ENCODE data around the gene MPZL2. TPM values are rescaled to one million over a fixed set of nuclear protein-coding genes. Genes with fewer than 3 reads are reported as not detected.

MPZL2 gene
- total and polyA plus RNA-seq, 9 of the 15 experiments (the other 6 are each of a cell fraction or from before 2014, with no cell fraction given): 0.09 to 0.28 (median 0.18) TPM; not detected in 2

GRCh38 chr11:118212131-118212725, 51.9 kb downstream of the MPZL2 start (continued):
- TF ChIP-seq PRDM10 (IDR thresholded peaks at IDR 0.05; ENCODE audit: partially characterized antibody): no peak
- TF ChIP-seq CEBPB (tag; IDR thresholded peaks at IDR 0.05): peak; percentile 85
- 0 out of 2 replicates have a peak, but pooled peaks have one; percentile 11 for TF ChIP-seq CBFA2T3 (IDR thresholded peaks at IDR 0.05)
- no peak for TF ChIP-seq CEBPG (CRISPR knock-in tag; IDR thresholded peaks at IDR 0.05)
- peak in 1 of 2 experiments; percentile 62; a peak in 2 of 4 replicates for TF ChIP-seq CEBPG (tag; conservative IDR thresholded peaks at IDR 0.05 in 1 of 2, IDR thresholded peaks at IDR 0.05 in 1 of 2)

DNA sequence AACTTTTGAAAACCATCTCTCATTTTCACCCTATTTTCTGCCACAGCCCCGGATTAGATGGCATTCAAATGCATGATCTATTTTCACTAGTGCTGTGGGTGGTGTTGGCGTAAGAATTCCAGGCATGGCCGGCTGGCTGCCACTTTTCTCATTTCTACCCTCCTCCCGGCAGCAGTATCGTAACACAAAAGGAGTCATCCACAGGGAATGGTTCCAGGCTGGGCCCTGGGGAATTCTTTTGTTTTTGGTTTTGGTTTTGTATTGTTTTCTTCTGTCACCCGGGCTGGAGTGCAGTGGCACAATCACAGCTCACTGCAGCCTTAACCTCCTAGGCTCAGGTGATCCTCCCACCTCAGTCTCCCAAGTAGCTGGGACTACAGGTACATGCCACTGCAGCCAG, 53.1 kb downstream of the MPZL2 start:
- Histone ChIP-seq H3K4me1 (replicated peaks in 1 of 2; ENCODE audit: control insufficient read depth in 2 of 2, insufficient read depth in 2 of 2, low read length in 2 of 2) (peaks cover 0 to 5% of the 10 kb centered on the region in 2 experiments; a peak in 2 of 5 replicates), H2AFZ (ENCODE audit: low read depth, low read length) (no peak overlapping the region), H3K27me3 (ENCODE audit: control insufficient read depth in 2 of 2, insufficient read depth in 2 of 2, low read length in 2 of 2) (peaks cover 14 to 16% of the 10 kb centered on the region in 2 experiments; a peak in 4 of 5 replicates), H3K9me1 (ENCODE audit: control insufficient read depth, insufficient read depth, low read length) (no peaks in the 10 kb centered on the region), H3K36me3 (ENCODE audit: control insufficient read depth, insufficient read depth, low read length) (no peaks in the 10 kb centered on the region), H3K4me2 (ENCODE audit: insufficient read depth, low read length) (no peak overlapping the region), H3K4me3 (no peak overlapping the region), H3K9ac (ENCODE audit: insufficient read depth in 1 of 2, low read depth in 2 of 2, low read length in 2 of 2) (no peak overlapping the region), H4K20me1 (replicated peaks; ENCODE audit: control insufficient read depth, insufficient read depth, low read length) (no peaks in the 10 kb centered on the region), H3K79me2 (ENCODE audit: control insufficient read depth, insufficient read depth, low read length) (no peaks in the 10 kb centered on the region), H3K9me3 (replicated peaks; ENCODE audit: control insufficient read depth, insufficient read depth, low read depth, low read length) (no peaks in the 10 kb centered on the region), H3K27ac (ENCODE audit: extremely low read depth, low read depth, low read length) (no peak overlapping the region)
- FAIRE-seq: no peak
- BruUV-seq (replicated peaks): no TSS peak
- TF ChIP-seq LEF1 (IDR thresholded peaks at IDR 0.05) (no peak), ZNF224 (CRISPR knock-in tag; IDR thresholded peaks at IDR 0.05) (no peak), FUS (optimal IDR thresholded peaks at IDR 0.05; ENCODE audit: low read depth, low read length) (no peak), GATAD2B (IDR thresholded peaks at IDR 0.05; ENCODE audit: borderline replicate concordance) (no peak)
- ChIA-PET POLR2A (interaction anchor here (0.8 to 1.5 kb wide), 3 partner anchors 9 to 648 kb away, joined by 3 read pairs; no protein-coding TSS in a partner anchor), CTCF (ENCODE audit: low intra/inter-chr PET ratio) (no interaction called here)
- intact Hi-C loops (cut with micrococcal nuclease) (no loop called here), in situ Hi-C loops (cut with MboI) (no loop called here)
- ATAC-seq: no peak
- DNase-seq (ENCODE audit: extremely low read depth in 1 of 4, low spot score in 3 of 4): no peak
- 13% methylated on average over 6 of the region's 6 CpGs for WGBS (ENCODE audit: insufficient coverage, low coverage, missing lambda C conversion rate)

Measured in K562 (cell line).